ENCODE results near the gene THSD8.
"Not testable (repeated sequence)": the region's sequence is repeated elsewhere in the genome, so short reads cannot be mapped to it uniquely, and the experiment has no call there.

The THSD8 gene

DNA sequence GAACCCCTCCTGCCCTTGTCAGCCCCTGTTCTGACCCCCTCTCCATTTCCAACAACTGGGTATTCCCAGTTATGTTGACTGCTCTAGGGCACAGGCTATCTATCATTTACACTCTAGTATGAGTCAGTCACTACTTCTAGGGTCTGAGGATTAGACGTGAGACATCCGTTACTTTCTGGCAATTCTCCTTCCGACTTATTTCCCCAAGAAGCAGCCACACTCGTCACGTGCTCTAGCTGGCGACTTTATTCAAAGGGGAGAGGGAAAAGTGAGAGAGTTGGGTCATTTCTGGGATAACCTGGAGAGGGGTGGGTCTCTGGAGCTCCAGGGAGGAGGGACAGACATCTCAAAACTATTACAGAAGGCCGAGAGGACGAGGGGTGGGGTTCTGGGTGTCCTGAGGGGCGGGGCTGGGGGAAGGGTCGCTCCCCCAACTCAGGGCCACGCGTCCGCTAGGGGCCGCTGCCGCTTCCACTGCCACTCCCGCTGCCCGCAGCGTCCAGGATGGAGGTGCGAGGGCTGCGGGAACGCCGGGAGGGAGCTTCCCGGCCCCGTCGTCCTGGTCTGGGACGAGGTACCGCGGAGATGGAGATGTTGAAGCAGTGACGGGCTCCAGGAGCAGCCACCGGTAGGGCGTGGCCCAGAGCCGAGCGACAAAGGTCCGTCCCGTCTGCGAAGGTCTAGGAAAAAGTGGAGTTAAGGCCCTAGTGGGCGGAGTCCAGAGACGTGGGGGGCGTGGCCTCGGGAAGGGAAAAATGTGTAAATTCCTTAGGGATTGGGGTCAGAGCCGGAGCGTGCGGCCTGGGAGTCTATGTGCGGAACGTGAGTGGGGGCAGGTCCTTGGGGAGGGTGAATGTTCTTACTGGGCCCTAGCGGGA is 23.6 kb downstream of the THSD8 start:
- no peak for DNase-seq (ENCODE audit: low read depth)

DNA sequence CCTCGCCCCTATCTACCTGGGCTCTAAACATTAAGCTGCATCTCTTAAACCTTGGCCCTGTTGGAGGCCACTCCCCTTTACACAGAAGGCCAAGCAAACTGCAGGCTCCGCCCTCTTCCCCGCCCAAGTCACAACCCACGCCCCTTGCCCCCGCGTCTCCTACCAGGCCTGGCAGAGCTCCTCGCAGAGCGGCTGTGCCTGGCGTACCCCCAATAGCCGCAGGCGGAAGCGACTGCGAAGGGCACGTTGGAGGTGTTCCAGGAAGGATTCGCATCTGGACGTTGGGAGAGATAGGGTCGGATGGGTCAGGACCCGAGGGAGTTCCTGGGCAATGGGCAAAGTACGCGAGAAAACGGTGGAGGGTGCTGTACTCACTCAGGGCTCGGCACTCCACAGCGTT is 26.6 kb downstream of the THSD8 start:
- no peak for DNase-seq (ENCODE audit: low read depth)

DNA sequence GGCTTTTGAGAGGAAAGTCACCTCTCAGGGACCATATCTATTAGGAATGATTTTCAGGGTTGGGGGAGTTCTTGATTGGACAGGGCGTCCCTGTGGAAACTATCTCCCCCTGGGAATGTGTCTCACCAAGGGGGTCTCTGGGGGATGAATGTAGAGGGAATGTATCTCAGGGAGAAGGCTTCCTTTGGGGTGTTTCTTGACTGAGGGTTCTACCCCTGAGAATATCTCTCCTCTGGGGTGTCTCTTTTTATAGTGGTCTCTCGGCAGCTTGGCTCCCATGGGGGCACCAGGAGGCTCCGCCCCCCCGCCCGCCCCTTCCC is 31.5 kb downstream of the THSD8 start:
- no peak for DNase-seq (ENCODE audit: low read depth)

DNA sequence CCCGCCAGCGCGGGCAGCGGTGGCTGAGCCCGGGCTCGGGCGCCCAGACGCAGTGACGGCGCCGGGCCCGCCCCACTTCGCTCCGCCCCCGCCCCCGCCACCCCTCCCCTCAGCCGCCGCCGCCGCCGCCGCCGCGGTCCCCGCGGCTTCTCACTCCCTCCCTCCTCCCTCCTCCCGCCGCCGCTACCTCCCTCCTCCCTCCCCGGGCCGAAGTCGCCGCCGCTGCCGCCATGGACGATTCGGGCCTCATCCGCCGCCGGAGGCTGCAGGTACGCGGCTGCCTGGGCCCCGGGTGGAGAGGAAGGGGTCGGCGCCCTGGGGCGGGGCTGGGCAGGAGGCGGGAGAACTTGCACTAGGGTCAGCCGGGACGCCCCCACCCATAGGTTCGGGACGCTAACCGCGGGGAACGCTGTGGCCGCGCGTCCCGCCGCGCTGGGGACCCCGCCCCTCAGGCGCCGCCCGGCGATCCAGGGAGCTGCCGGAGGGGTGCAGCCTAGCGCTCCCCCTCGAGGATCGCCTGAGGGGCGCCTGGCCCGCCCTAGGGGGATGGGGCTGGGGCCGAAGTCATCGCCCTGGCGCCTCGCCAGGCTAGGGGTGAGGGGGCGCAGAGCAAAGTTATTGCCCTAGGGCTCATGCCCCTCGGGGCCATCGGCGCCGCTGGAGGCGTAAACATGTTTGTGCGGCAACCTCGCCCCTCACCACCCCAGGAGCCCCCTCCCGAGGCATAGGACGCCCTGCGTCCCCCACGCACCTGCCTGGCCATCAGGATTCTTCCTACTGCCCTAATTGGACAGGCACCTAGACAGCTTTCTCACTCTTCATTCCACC is 32.1 kb downstream of the THSD8 start:
- DNase-seq (ENCODE audit: low read depth), result no peak

DNA sequence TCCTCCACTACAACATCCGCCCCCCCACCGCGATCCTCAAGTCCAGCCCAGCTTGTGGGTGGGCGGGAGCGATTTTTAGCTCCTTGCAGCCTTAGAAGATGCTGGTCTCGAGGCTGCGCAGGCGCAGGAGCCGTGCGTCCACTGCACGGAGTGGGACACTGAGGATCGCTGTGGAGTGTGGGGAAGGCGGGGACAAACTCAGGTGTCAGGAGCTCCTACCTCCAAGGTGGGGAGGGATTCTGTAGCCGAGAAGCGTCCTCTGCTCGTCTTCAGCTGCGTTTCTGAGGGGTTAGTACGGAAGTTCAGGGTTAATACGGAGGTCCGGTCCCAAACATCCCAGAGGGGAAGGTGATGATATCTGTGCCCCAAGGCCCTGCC is 32.7 kb downstream of the THSD8 start, which contains the start of gene RTBDN:
Gene RTBDN (minus strand): TSS at position 14 of the 378 bp plus-strand sequence. CDS start 4,600 bp downstream, outside the sequence.
- DNase-seq (ENCODE audit: low read depth), result no peak

DNA sequence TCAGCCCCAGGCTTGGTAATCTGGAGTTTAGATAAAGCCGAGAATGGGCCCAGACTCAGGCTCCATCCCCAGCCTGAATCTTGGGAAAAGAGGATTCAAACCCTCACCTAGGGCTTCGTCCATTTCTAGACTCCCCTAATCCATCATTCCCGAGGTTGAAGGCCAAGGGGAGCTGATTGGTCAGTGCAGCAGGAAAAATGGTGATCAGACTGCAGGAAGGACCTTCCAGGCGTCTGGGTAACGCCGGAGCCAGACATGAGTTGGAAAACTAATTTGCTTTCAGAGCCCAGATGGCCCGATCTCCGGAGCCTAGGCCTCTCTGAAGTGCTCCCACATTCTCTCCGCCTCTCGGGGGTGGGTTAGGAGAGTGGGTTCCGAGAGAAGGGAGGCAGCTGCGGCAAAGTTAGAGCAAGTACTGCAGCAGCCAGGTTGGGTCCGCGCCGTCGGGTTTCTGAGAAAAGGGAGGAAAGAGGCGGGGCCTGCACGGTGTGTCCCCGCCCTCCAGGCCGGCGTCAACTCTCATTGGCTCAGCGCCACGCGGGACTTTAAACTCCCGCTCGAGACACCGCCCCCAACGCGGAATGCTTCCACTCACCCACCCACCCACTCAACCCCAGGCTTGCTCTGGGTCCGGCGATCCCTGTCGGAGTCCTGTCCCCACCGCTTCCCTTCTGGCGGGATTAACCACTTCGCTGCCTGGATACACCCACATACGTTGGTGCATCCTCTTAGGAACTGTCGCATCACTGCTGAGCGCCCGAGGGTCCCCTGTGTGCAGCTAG is 33.3 kb downstream of the THSD8 start:
- DNase-seq (ENCODE audit: low read depth), result no peak

DNA sequence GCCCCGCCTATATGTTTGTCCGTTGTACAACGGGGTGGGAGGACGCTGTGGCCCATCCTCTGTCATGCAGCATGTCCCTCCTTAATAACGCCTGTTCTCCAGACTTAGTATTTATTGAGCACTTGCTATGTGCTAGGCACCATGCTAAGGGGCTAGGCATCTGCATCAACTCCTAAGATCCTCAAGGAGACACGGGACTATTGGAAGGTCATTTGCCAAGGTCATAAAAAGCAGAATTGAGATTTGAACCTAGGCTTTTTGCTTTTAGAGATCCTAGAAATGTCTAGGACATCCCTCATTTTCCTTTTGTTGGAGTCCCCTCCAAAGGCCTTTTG is 34.6 kb downstream of the THSD8 start:
- no peak for DNase-seq (ENCODE audit: low read depth)

DNA sequence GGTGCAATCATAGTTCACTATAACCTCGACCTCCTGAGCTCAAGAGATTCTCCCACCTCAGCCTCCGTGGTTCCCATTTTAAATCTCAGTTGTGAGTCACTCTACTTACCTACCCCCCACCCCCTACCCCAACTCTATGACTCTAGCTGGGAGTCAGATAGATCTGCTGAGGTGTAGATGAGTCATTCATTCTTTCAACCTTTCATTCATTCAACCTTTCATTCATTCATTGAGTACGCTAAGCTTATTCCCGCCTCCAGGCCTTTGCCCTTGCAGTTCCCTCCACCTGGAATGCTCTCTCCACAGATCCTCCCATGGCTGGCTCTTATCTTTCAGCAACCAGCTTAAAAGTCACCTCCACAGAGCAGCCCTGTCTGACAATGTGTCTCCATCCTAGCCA is 35.4 kb downstream of the THSD8 start:
- no peak for DNase-seq (ENCODE audit: low read depth)

DNA sequence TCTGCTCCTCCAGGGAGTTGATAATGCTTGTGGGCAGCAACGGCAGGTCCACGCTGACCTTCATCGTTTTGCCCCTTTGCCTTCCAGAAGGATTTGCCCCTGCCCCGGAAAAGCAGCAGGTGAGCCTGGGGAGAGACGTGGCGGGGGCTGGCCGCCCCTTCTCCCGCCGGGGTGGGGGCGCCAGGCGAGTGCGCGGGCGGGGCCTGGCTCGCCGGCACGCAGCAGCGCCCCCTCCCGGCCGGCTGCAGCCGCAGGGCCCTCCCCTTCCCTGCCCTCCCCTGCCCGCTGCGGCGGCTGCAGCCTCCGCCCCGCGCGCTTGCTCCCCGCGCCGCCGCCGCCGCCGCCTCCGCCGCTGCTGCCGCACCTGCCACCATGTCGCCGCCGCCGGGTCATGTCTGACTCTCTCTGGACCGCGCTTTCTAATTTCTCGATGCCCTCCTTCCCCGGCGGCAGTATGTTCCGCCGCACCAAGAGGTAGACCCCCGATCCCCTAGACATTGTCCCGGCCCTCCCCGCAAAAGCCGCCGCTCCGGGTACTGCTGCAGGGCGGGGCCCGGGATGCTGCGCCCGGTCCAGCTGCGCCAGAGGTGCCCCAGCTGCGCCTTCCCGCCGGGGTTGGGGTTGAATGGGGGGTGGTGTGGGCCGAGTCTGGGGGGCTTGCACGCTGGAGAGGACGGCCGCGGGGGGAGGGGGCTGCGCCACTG is 36.5 kb downstream of the THSD8 start, which contains the start of gene MAST1:
Gene MAST1 (plus strand): TSS at position 334 of the 704 bp plus-strand sequence. CDS start 58 bp downstream, at position 392.
- DNase-seq (ENCODE audit: low read depth), result no peak

DNA sequence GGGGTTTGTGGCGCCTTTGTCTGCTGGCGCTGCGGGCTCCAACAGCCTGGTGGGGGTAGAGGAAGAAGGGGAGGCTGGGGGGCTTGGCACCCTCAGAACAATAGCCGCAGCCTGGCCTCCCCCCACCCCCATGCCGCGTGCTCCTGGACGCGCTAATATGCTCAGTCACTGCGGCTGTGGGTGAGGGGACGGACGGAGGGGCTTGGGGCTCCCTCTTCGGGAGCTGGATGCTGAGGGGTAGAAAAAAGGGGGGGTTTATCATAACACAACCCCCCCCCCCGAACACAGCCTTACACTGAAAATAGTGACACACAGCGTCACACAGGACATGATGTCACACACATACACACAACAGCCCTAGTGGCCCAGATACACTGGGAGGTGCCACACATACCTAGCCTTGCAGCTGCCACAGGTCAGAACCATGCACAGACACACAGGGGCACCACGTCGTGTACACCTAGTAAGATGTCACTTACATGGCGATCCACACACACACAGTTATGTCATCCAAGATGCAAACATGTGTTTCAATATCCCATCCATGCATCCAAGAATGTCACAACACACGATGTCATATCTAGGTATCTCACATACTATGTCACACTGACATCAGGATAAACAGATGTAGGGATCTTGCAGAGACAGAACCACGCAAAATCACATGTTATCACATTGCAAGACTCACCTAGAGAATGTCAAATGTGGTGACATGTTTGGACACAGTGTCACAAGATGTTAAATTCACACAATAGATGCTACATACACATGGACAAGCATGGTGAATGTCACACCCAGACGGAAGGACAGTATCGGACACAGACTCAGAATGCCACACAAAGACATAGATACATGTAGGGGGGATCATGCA is 37.3 kb downstream of the THSD8 start:
- DNase-seq (ENCODE audit: low read depth), result no peak

DNA sequence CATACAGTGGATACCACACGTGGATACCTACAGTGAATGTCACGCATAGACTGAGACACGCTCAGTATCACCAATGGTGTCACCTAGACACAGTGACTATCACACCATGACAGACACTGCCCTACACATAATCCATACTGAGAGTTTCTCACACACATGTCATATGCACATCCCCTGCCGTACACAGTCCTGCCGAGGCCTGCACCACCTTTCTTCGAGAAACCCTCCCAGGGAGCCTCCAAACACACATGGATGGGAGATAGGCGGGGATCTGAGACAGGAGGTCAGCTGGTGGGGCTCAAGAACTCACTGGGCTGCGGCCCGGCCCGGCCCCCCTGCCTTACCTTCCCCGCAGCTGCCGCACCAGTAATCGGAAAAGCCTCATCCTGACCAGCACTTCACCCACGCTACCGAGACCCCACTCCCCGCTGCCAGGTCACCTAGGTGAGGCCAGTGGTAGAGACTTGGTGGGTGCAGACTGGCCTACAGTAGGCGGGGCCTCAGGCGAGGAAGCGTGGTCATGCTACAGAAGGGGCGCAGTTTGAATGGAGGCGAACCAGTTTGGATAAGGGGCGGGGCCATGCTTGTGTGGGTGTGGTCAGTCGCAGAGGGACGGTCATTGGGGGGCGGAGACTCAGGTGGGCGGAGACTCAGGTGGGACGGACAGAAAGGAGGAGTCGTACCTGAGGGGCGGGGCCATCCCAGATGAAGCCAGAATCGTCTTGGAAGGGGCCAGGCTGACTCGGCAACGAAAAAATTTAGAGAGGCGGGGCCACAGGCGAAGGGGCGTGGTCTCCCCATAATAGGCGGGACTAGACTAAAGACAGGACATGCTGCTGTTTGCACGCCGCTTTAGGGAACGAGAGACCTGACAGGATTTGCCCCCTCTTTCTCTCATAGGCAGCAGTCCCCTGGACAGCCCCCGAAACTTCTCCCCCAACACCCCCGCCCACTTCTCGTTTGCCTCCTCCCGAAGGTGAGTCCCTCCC is 38.5 kb downstream of the THSD8 start:
- DNase-seq (ENCODE audit: low read depth), result no peak

DNA sequence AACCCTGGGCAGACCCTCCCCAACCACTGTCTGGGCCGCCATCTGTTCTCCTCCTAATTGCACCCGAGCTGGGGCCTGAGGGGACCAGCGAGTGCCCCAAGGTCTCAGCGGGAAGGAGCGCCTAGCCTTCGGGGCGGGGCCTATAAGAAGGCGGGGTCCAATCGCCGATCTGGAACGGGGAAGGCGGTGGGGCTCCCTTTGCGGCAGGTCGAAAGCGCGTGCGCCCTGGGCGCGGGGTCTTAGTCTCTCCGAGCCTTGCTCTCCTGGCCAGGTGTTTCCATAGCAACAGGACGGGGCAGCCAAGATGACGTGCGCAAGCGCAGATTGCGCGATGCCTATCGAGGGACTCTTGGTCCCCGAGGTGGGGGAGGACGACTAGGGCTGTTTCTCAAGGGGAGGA is 39.2 kb downstream of the THSD8 start:
- DNase-seq (ENCODE audit: low read depth), result no peak

DNA sequence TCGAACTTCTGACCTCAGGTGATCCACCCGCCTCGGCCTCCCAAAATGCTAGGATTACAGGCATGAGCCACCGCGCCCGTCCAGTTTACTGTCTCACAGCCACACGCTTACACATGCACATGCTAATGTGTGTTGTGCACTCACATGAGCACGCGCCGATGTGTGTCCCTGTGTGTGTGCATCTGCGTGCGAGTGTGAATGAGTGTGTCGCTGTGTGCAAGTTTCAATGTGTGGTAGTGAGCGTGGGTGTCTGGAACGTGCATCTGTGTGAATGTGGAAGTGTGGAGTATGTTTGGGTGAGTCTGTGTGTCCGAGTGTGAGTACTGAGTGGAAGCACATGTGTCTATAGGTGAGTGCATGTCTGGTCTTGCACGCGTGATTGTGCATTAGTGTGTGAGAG is 40.6 kb downstream of the THSD8 start:
- no peak for DNase-seq (ENCODE audit: low read depth)

DNA sequence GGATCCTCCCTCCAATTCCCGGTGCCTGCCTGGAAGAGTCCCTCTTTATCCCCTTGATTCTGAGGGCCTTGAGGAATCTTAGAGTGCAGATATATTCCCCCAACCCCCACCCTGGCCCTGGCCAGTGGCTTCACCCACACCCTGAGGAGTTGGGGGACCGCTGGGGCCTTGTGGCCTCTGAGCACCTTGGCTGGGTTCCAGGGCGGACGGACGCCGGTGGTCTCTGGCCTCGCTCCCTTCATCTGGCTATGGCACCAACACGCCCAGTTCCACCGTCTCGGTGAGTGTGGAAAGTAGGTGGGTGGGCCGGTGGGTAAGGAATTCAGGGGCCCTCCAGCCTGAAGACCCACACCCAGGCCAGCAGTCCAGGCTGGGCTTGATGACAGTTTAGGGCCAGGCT is 41.5 kb downstream of the THSD8 start:
- DNase-seq (ENCODE audit: low read depth), result no peak

DNA sequence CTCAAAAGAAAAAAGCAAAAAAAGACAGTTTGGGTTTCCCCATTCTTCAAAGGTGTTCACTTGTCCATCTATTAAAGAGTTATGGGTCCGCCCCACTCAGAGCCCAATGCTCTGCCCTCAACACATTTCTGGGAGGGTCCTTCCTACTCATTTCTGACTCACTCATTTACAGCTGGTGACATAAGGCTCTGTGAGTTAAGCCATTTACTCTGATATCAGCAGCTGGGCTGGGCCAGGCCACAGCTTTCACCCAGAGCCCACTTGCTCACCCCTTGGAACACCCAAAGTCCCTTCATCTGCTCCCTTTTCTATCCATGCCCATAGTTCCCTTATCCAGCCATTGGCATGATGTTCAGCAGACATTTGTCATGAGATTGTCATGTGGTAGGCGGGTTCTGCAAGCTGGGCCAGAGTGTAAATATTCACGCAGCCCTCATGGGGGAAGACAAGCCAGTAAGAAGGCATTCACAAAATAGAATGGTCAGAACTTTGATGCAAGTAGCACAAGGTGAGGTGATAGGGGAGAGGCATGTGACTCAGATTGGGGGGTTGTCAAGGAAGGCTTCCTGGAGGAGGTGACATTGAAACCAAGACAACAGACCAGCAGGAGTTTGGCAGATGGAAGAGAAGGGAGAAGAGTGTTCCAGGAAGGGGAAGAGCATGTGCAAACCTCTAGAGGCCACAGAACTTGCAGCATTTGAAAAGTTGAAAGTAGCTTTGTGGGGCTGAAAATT is 42.3 kb downstream of the THSD8 start:
- no peak for DNase-seq (ENCODE audit: low read depth)

DNA sequence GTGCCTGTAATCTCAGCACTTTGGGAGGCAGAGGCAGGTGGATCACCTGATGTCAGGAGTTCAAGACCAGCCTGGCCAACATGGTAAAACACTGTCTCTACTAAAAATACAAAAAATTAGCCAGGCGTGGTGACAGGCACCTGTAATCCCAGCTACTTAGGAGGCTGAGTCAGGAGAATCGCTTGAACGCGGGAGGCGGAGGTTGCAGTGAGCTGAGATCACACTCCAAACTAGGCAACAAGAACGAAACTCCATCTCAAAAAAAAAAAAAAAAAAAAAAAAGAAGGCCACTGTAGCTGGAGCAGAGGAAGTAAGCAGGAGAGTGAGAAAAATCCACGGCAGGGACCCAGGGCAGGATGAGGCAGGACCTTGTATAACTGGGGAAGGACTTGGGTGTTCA is 44.7 kb downstream of the THSD8 start:
- not testable (repeated sequence) for DNase-seq (ENCODE audit: low read depth)

DNA sequence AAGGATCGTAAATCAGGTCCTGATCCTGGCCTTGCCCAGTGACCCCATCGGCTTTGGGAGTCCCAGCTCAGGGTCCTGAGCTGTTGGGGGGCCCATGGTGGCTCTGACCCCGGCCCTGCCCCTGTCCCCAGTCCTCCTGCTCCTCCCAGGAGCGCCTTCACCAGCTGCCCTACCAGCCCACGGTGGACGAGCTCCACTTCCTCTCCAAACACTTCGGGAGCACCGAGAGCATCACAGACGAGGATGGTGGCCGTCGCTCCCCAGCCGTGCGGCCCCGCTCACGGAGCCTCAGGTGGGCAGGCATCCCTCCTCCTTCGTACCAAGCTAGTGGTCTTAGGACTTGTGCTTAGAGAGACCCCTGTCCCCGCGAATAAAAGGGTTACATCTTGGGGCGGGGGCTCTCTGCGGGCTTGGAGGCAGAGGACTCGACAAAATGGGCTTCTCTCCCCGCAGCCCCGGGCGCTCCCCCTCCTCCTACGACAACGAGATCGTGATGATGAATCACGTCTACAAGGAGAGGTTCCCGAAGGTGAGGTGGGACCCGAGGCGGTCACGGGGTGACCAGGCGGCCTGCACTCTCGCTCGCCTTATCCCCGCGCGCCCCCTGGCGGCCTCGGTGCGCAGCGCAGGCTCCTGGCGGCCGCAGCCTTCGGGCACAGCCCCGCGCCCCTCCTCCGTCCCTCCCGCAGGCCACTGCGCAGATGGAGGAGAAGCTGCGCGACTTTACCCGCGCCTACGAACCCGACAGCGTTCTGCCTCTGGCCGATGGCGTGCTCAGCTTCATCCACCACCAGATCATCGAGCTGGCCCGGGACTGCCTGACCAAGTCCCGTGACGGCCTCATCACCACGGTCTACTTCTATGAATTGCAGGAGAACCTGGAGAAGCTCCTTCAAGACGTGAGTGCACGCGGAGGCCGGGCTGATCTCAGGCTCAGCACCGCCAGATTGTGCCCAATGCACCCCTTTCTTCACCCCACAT is 45.6 kb downstream of the THSD8 start:
- peak; percentile 76 for DNase-seq (ENCODE audit: low read depth)
